Calu3 (cell line): ENCODE data around the gene SHKBP1. TPM values are rescaled to one million over a fixed set of nuclear protein-coding genes. Genes with fewer than 3 reads are reported as not detected.

Experiments used
- BruUV-seq: library from RNA; stranded (reverse); fragments of 400-500 nt; replicated peaks from 2 replicates; lab custom pipeline; 2021; lab: Mats Ljungman, UMichigan
- CTCF ChIA-PET: fragments of 300-600 bp; sonication (Branson Sonifier 250); formaldehyde crosslinking; loops from one replicate; lab custom pipeline; 2022; ENCODE audit warnings: antibody characterized with exemption; lab: Charles Lee
- DNase-seq: peaks from one replicate; pipeline ENCODE4 v3.0.0; 2022
- H3K27ac Mint-ChIP-seq: one replicate; pipeline ENCODE4 v1.8.0; 2022; ENCODE audit warnings: mixed read lengths; ENCODE audit not compliant: unreplicated experiment
- H3K27me3 Mint-ChIP-seq: one replicate; pipeline ENCODE4 v1.8.0; 2022; ENCODE audit warnings: mixed read lengths; ENCODE audit not compliant: unreplicated experiment
- H3K36me3 Mint-ChIP-seq: one replicate; pipeline ENCODE4 v1.8.0; 2022; ENCODE audit warnings: mild to moderate bottlenecking, moderate library complexity, mixed read lengths; ENCODE audit not compliant: insufficient read depth, unreplicated experiment
- H3K4me1 Mint-ChIP-seq: one replicate; pipeline ENCODE4 v1.8.0; 2022; ENCODE audit warnings: mild to moderate bottlenecking, low read depth, mixed read lengths; ENCODE audit not compliant: unreplicated experiment
- H3K4me3 Mint-ChIP-seq: one replicate; pipeline ENCODE4 v1.8.0; 2022; ENCODE audit warnings: mild to moderate bottlenecking, low read depth, moderate library complexity, mixed read lengths; ENCODE audit not compliant: unreplicated experiment
- H3K9me3 Mint-ChIP-seq: one replicate; pipeline ENCODE4 v1.8.0; 2022; ENCODE audit warnings: low read depth, mixed read lengths; ENCODE audit not compliant: unreplicated experiment
- intact Hi-C: fragments of 100-400 bp; cut with micrococcal nuclease; formaldehyde crosslinking; loops from one replicate; pipeline ENCODE4 v1.10.0; 2022; ENCODE audit not compliant: unreplicated experiment
- total RNA-seq: library from RNA; stranded (reverse); gene quantifications from 2 replicates; pipeline ENCODE4 v1.2.3, GENCODE V29; 2022
- TF ChIP-seq, protein P1 (sequence below): fragments of 200-600 bp; IDR thresholded peaks from one replicate; pipeline ENCODE4 v1.8.0; 2022; ENCODE audit warnings: antibody characterized with exemption; ENCODE audit not compliant: unreplicated experiment

The SHKBP1 gene
- total RNA-seq, 1 experiment from 2014 or later: 117 TPM

DNA sequence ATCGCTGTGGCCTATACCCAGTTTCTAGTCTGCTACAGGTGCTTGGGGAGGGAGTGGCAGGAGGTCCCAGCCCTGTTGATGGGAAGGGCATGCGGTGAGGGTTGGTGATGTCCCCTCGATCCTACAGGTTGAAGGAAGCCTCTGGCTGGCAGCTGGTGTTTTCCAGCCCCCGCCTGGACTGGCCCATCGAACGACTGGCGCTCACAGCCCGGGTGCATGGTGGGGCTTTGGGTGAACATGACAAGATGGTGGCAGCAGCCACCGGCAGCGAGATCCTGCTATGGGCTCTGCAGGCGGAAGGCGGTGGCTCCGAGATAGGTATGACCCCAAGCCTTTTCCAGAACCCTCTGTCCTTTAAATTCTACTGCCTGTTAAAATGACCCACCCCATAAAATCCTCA, 3.9 kb downstream of the SHKBP1 start:
- no peak for DNase-seq
- intact Hi-C loops: no loop called here
- TF ChIP-seq, protein P1, sequence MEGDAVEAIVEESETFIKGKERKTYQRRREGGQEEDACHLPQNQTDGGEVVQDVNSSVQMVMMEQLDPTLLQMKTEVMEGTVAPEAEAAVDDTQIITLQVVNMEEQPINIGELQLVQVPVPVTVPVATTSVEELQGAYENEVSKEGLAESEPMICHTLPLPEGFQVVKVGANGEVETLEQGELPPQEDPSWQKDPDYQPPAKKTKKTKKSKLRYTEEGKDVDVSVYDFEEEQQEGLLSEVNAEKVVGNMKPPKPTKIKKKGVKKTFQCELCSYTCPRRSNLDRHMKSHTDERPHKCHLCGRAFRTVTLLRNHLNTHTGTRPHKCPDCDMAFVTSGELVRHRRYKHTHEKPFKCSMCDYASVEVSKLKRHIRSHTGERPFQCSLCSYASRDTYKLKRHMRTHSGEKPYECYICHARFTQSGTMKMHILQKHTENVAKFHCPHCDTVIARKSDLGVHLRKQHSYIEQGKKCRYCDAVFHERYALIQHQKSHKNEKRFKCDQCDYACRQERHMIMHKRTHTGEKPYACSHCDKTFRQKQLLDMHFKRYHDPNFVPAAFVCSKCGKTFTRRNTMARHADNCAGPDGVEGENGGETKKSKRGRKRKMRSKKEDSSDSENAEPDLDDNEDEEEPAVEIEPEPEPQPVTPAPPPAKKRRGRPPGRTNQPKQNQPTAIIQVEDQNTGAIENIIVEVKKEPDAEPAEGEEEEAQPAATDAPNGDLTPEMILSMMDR: no peak
- Mint-ChIP-seq H3K4me3 (no peak overlapping the region), H3K36me3 (peaks cover 49% of the 10 kb centered on the region), H3K27me3 (no peaks in the 10 kb centered on the region), H3K4me1 (peaks cover 17% of the 10 kb centered on the region), H3K27ac (no peak overlapping the region), H3K9me3 (no peaks in the 10 kb centered on the region)
- BruUV-seq: no TSS peak
- CTCF ChIA-PET: no interaction called here

DNA sequence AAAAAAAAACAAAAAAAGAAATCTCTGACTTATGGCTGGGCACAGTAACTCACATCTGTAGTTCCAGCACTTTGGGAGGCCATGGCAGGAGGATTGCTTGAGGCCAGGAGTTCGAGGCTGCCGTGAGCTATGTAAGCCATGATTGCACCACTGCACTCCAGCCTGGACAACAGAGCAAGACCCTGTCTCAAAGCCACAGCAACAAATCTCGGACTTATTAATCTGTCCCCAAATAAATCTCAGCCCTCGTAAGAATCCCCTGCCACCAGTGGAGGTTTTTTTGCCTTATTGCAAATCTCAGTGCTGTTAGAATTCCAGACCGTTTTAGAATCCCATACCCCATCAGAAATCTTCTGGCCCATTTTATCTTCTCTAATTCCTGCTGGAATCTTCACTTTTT, 4.9 kb downstream of the SHKBP1 start:
- intact Hi-C loops: no loop called here
- H3K27ac Mint-ChIP-seq: no peak overlapping the region
- H3K9me3 Mint-ChIP-seq: no peaks in the 10 kb centered on the region
- BruUV-seq: no TSS peak
- DNase-seq: no peak
- TF ChIP-seq, protein P1: no peak
- peaks cover 57% of the 10 kb centered on the region for H3K36me3 Mint-ChIP-seq
- no peak overlapping the region for H3K4me3 Mint-ChIP-seq
- H3K4me1 Mint-ChIP-seq: peaks cover 26% of the 10 kb centered on the region
- H3K27me3 Mint-ChIP-seq: no peaks in the 10 kb centered on the region
- CTCF ChIA-PET: interaction anchor here (0.7 kb wide), 1 partner anchor 11 kb away, joined by 4 read pairs; no protein-coding TSS in a partner anchor

DNA sequence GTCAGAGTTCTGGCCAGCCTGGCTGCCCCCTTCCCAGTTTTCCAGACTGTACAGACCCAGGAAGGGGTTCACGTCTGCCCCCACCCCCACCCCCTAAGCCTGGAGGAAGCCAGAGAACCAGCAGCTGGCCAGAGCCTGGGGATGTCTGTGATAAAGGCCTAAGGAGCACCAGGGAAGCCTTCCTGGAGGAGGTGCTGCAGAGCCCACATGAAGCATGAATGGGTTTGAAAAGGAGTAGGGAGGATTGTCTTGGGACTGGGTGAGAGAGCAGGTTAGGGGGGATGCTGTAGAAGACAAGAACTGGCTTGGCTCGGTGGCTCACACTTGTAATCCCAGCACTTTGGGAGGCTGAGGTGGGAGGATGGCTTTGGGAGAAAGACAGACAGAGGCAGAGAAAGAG, 5.8 kb downstream of the SHKBP1 start:
- Mint-ChIP-seq H3K4me1 (peaks cover 26% of the 10 kb centered on the region), H3K4me3 (no peak overlapping the region), H3K27ac (no peak overlapping the region), H3K27me3 (no peaks in the 10 kb centered on the region), H3K36me3 (peaks cover 54% of the 10 kb centered on the region), H3K9me3 (no peaks in the 10 kb centered on the region)
- DNase-seq: no peak
- TF ChIP-seq, protein P1: no peak
- no TSS peak for BruUV-seq
- CTCF ChIA-PET: no interaction called here
- intact Hi-C loops: no loop called here

DNA sequence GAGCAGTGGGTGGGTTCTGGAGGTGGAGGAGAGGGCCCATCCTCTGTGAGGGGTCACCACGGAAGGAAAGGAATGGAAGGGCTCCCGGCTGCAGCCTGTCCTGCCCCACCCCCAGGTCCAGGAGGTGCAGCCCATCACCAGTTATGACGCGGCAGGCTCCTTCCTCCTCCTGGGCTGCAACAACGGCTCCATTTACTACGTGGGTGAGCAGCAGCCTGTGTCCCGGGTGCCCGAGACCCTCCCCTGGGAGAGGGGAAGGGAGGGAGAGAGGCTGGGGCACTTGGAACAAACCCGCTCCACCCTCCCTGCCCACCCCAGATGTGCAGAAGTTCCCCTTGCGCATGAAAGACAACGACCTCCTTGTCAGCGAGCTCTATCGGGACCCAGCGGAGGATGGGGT, 6.6 kb downstream of the SHKBP1 start:
- no peak for DNase-seq
- intact Hi-C loops: no loop called here
- H3K9me3 Mint-ChIP-seq: no peaks in the 10 kb centered on the region
- no TSS peak for BruUV-seq
- H3K4me1 Mint-ChIP-seq: peaks cover 18% of the 10 kb centered on the region
- H3K27ac Mint-ChIP-seq: no peak overlapping the region
- TF ChIP-seq, protein P1: no peak
- no peaks in the 10 kb centered on the region for H3K27me3 Mint-ChIP-seq
- peaks cover 50% of the 10 kb centered on the region for H3K36me3 Mint-ChIP-seq
- H3K4me3 Mint-ChIP-seq: no peak overlapping the region
- CTCF ChIA-PET: no interaction called here
